ENCODE measurements around the gene LGR6. TPM values are rescaled to one million over a fixed set of nuclear protein-coding genes. Genes with fewer than 3 reads are reported as not detected.
"Not testable (repeated sequence)": the region's sequence is repeated elsewhere in the genome, so short reads cannot be mapped to it uniquely, and the experiment has no call there.

Gene LGR6
- polyA plus RNA-seq, 5 donors, result 0.61 to 1.7 (median 1.2) TPM

DNA sequence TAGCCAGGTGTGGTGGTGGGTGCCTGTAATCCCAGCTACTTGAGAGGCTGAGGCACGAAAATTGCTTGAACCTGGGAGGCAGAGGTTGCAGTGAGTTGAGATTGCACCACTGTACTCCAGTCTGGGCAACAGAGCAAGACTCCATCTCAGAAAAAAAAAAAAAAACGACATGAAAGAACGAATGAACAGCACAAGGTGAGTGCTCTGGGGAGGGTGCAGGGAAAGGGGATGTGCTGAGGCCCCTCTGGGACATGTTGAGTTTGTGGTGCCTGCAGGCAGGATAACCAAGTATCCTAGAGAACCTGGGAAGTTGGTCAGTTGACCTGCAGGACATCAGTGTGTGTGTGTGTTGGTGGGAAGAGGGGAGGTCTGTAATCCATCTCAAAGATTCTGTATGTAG is 46.6 kb downstream of the LGR6 start:
- DNase-seq, result not testable (repeated sequence)

DNA sequence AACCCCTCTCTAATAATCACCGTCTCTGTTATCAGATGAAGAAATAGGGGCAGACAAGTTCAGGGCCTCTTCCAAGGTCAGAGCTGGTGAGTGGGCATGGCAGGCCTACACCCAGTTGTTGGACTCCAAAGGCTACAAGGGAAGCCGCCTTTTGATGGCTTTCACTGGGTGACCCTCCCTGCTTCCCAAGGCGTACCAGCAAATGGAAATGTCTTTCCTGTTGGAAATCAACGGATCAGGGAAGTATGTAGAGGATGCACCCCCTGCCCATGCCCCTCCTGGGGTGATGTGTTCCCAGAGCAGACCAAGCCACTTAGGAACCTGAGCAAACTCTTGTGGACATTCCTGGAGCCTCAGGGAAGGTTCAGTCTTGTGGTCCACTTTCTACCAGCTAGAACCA is 47.4 kb downstream of the LGR6 start:
- DNase-seq, result no peak

DNA sequence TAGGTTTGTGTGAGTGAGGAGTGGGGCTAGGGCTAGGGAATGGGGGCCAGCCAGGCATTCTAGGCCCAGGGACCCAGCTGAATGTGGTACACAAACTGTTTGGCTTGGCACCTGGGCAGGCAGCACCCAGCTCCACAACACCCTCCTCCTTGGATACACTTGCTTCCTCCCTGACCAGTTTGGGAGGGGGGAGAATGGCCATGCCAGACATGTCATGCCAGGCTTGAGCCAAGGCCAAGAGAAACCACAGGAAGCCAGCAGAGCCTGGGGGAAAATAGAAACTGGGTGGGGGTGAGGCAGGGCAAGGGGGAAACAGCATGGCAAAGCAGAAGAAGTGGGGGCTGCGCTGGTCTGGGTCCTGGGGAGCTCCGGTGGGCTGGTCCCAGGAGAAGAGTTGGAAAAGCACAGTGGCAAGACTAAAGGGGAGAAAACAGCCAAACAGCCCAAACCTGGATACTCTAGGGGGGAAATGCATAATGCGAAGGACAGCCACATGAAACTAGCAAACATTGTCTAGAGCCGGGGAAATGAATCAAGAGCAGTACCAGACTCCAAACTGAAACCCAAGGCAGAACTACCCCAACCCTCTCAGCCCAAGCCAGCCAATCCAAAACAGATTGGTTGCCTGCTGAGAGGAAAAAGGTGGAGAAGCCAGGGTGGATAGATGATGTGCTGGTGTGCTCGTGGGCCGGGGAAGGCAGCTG is 47.9 kb downstream of the LGR6 start:
- DNase-seq, result no peak

DNA sequence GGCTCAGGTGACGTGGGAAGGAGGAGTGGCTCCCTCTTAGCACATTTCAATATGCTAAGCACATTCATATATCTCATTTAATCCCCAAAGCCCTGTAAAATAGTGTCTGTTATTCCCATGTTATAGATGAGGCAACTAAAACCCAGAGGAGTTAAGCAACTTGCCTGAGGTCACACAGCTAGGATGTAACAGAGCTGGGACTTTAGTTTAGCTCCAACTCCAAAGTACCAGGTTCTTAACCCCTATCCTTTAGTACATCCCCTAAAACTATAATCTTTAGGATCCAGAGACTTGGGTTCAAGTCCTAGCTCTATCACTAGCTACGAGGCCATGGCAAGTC is 48.5 kb downstream of the LGR6 start:
- DNase-seq, result no peak

DNA sequence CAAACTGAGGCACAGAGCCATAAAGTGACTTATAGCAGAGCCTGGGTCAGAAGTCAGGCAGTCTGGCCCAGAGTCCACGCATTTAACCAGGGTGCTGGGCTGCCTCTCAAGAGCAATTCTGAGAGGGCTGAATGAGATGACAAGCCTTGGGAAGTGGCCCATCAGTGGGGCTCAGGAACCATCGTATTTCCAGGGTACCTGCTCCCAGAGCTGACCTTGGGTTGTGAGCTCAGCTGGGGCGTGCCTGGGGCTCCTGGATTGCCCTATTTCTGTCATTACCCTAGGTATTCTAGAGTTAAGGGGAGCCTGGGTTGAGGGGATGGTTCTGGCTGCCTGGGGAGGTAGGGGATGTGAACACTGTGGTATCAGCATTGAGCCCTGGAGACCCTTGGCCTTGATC is 49.4 kb downstream of the LGR6 start:
- DNase-seq, result no peak

DNA sequence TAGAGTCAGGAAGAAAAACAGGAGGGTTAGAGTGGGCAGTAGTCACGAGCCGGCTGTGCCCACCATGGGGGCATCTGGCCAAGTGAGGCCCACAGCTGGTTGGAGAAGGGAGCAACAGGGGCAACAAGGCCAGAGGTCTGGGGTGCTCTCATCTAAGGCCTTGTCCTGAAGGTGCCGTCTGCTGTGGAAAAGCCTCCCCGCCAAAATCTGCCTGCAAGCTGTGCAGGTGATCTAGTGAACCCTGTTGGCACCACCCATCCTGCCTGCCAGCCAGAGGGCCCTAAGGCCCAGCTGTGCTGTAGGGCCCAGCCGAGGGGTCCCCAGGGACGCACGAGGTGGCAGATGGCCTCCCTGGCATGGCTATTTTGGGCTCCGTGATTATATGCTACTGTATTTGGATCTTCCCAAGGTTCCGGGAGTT is 51.3 kb downstream of the LGR6 start:
- DNase-seq, result no peak

DNA sequence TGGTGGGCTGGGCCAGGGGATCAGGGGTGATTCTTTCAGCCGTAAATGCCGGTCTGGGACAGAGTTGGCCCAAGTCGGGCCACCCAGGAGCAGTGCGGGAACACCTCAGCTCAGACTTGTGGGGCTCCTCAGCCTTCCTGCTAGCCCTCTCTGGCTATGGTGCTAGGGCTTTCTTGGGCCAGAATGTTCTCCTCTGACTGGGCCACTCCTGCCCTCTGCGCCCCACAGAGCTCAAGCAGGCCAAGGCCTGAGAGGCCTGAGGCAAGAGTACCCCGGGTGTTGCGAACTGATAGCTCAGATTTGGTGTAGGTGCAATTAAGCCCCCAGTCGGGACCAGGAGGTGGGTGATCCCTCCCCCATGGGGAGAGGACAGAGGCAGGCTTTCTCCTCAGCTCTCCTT is 51.8 kb downstream of the LGR6 start:
- DNase-seq, result no peak

DNA sequence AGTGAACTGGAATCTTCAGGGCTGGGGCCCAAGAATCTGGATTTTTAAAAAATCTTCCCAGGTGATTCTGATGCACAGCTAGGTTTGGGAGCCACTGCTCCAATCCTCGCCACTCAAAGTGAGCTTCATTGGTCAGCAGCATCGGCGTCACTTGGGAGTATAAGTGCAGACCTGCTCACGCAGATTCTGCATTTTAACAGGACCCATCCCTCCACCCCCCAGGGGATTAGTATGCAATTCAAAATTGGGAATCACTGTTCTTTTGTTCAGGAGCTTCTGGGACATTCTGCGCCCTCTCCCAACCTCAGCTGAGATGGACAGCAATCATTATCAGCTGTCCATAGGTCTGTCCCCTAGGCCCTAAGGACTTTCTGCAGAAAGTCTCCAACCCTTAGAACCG is 53.5 kb downstream of the LGR6 start:
- no peak for DNase-seq

DNA sequence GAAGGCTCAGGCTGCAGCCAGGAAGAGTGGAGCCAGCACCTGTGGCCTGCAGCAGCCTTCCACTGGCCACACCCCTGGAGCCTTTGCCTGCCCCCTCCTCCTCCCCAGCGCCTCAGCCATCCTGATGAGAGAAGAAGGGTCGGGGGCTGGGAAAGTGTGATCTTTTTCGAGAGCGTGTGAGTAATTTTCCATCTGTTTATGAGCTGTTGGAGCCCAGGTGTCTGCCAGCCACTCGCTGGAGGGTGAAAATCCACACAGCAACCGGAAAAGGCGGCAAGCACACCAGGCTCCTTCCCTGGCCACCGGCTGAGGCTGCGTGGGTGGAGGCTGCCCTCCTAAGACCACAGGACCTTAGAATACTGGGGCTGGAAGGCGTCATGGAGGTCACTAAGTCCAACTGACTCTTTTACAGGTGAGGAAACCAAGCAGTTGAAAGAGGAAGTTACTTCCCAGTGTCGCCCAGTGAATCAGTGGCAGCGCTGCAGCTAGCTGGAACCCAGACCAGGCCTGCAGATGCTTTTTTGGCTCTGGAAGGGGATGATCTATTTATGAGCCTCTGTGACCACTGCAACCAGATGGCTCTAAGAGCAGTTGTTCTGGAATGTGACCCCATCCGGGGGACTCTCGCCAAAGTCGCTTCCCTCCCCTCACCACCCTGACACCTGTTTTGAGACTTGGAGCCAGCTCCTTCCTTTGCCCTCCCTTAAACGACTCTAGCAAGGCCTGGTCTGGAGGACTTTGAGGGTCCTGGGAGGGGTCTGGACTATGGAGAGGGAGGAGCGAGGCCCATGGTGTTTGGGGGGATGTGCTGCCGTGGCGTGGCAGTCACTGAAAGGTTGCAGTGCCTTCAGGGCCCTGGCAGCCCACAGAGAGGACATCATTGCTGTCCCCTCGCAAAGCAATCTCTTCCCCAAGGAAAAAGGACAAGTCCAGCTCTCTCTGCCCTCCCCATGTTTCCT is 54.5 kb downstream of the LGR6 start:
- no peak for DNase-seq

DNA sequence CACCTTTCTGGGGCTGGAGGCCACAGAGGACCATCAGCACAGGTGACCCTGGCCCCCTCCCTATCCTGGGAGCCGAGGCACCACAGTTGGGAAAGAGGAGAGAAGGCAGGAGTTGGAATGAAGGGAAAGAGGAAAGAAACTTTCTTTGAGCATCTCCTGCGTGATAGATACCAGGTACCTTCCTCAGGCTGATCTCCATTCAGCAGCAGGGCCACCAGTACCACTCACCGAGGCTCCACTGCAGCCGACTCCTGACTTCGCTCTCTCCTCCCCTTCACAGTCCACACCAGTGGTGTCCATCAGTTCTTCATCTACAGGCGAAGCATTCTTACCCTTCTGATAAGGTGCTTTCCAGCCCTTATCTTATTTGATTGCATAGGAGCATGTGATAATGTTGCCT is 55.3 kb downstream of the LGR6 start:
- DNase-seq, result no peak

DNA sequence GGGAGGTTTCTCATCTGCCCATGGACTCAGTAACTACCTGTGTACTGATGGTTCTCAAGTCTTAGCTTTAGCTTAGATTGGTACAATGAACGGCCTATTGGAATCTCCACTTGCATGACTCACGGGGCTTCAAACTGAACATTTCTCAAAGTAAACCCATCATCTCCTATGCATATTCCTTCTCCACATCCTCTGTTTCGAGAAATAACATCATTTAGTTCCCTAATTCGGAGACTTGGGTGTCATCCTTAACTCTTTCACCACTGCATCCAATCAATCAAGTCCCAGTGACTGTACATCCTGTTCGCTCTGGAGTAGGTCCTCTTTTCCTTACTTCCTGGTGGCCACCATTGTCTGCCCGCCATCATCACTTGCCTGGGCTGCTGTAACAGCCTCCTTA is 55.8 kb downstream of the LGR6 start:
- DNase-seq, result no peak

DNA sequence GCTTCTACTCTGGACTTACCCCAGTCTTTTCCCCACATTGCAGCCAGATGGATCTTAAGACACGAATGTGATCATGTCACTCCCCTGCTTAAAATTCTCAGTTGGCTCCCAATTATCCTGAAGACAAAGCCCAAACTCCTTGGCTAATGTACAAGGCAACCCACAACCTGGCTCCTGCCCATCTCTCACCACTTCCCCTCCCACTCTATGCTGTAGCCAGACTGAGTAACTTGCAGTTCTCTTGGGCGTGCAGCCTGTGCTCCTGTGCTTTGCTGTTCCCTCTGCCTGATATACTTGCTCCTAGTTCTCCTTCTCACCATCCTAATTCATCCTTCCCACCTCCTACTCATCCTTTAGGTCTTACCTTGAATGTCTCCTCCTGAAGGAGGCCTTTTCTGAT is 56.2 kb downstream of the LGR6 start:
- DNase-seq, result no peak

DNA sequence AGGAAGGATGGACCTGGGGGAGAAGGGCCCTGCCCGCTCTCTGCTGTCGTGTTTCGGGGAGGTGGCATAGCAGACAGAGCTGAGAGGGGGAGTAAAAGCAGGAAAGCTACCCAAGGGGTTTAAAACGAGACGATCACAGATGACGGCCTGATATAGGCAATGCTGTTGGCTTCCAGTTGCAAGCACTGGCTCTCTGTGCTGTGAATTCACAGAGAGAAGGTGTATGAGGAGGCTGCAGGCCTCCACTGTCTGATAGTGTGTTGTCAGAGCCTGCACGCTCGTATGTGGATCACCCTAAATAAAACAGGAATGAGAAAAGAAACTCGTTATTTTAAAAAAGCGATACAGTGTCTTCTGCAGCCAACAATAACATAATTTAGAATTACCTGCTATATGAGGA is 57.4 kb downstream of the LGR6 start:
- DNase-seq, result no peak

DNA sequence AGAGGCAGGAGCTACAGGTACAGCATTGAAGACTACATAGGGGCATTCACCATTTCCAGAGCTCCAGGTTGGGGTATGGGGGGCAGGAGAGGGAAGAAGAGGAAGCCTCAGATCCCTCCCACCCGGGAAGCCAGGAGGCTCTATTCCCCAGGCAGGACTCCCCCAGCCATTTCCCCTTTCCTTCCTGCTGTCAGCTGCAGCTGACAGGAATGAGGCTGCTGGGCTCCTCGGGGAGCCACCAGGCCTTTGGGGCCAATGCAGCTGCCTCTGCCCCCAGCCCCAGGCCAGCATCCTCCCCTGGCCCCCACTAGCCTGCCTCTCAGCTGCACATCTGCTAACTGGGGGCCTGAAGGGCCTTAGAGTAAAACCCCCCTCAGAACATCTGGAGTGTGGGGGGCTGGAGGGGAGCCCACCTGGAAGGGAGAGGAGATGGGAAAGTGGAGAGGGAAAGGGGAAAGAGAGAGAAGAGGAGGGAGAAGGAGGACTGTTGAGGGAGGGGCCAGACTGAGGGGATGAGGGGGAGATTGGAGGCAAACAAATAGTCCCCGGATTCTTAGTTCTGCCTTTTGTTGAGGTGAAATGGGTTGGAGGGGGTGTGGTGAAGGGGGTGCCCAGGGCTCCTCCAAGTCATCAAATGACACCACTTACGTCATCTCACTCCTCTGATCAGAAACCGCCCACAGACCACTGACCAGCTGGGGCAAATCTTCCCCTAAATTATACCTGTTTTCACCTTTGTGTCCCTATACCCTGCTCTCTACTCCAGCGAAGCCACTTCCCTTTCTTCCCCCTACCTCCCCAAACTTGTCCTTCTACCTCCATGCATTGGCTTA is 58.0 kb downstream of the LGR6 start:
- no peak for DNase-seq

DNA sequence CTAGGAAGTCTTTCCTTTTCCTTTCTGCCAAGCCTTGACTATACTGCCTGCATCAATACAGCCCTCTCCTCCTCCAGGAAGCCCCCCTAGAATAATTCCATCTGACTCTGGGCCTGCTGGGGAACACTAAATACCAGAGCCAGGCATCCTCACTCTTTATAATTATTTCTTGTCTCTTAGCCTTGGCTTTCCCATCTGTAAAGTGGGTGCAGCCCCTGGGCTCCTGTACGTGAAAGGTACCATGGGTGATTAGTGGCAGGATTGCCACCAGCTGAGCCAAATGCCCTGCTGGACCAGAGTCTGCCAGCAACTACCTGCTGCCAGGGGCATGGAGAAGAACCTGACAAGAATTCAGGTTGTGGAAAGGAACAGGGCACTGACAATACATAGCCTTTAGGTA is 58.7 kb downstream of the LGR6 start:
- DNase-seq, result no peak

DNA sequence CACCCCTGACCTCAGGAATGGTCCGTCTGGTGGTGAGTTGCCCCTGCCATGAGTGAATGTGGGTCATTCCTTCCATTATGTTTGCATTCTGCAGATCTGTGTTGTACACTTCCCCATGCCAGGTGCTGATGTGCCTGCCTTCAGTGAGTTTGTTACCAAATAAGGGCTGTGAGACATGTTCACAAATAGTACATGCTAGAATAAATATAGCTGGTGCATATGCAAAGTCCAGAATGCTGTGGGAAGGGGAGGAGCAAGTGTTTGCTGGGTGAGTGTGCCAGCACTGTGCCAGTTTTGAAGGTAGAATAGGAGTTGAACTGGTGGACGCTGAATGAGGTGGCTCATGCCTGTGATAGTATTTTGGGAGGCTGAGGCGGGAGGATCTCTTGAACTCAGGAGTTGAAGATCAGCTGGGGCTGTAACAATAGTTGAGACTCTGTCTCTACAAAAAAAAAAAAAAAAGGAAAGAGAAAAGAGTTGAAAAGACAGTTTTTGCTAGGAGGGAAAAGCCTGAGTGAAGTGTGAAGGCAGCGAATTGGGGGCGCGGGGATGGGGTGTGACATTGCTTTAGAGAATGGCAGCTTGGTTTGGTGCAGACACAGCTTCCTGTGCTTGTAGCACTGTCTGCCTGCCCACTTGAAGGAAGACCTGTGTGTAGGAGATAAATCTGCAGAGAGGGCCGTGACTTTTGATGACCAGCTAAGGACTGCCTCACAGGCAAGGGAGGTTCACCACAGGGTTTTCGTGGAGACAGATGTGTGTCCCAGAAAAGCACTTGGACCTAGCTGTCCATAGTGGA is 61.1 kb downstream of the LGR6 start:
- DNase-seq, result no peak

DNA sequence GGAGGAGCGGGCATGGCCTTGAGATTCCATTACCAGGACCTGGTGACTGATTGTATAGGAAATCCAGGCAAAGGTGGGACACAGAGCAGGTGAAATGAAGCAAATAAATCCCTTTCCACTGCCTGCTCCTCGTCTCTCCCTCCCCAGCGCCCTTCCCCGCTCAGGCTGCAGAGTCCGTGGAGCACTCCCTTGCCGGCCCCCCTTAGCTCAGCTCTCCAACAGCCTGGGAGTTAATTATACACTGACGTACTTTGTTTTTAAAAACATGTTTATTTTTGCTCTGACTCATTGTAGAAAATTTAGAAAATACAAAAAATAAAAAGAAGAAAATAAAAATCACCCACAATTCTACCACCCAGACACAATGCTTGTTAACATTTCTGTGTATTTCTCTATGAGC is 61.7 kb downstream of the LGR6 start:
- DNase-seq, result no peak

DNA sequence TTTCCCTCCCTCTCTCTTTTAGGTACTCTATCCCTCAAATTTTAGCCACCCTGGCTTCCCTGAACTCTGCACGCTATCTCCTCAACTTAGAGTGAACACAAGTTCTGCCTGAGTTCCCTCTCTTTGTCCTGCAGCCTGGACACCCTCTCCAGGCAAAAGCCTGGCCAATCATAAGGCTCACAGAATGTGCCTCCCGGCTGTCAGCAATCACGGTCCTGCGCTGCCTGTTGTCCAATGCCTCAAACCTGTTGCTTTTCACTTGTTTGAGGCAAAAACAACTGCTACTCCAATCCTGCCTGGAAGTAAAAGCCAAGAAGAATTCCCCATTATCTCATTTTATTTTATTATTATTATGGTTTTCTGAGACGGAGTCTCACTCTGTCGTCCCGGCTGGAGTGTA is 66.1 kb downstream of the LGR6 start:
- no peak for DNase-seq

DNA sequence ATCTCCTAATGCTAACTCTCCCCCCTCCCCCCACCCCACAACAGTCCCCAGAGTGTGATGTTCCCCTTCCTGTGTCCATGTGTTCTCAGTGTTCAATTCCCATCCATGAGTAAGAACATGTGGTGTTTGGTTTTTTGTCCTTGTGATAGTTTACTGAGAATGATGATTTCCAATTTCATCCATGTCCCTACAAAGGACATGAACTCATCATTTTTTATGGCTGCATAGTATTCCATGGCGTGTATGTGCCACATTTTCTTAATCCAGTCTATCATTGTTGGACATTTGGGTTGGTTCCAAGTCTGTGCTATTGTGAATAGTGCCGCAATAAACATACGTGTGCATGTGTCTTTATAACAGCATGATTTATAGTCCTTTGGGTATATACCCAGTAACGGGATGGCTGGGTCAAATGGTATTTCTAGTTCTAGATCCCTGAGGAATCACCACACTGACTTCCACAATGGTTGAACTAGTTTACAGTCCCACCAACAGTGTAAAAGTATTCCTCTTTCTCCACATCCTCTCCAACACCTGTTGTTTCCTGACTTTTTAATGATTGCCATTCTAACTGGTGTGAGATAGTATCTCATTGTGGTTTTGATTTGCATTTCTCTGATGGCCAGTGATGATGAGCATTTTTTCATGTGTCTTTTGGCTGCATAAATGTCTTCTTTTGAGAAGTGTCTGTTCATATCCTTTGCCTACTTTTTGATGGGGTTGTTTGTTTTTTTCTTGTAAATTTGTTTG is 67.8 kb downstream of the LGR6 start:
- DNase-seq, result not testable (repeated sequence)

DNA sequence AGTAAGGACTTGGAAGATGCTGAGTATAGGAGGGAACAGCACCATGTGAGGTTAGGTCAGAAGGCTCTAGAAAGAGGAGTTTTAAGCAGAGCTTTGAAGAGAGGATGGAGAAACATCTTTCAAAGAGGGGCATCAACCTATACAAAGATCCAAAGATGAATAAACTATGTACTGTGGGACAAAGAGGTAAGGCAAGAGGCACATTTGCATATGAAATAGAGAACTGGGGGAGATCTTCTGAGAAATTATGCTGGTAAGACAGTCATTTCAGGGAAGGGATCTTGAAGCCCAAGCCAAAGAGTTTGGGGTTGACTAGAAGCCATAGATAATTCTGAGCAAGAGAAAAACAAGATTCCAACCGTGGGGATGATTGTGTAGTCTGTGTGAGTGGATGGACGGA is 70.0 kb downstream of the LGR6 start:
- no peak for DNase-seq

DNA sequence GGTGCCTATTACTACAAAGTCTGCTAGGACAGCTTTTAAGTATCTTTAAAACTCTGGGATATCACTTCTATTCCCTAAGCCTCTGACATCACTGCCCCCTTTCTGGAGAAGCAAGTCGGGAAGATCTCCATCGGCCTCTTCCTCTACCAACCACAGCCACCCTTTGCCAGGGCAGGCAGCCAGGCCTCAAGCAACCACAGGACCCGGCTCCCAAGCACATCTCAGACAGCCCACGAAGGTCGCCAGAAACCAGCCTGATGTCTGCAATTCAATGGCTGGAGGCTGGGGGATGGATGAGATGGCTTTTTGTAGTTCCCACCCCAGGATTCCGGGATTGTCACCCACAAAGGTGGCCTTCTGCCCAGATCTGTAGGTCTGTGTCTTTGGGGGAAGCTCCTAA is 70.7 kb downstream of the LGR6 start:
- no peak for DNase-seq

Data from right lung (tissue), 5 donors.